Stimulated activated naive CD4-positive, alpha-beta T cell (primary cell): ENCODE data around the gene KSR1.

ENCODE experiments used
- DNase-seq, 6 experiments: peaks; one replicate each; lab custom pipeline; 2025; lab: John Stamatoyannopoulos, UW

The KSR1 gene

GRCh38 chr17:27473748-27474609 lies 17.7 kb downstream of the KSR1 start:
- peak in 1 of 6 experiments; percentile 7 for DNase-seq

- no peak for DNase-seq
These were observed 18.9 kb downstream of the KSR1 start for GRCh38 chr17:27475070-27475673.

- DNase-seq, result no peak
These were observed 20.0 kb downstream of the KSR1 start for GRCh38 chr17:27475981-27476895.

GRCh38 chr17:27477050-27477888 lies 21.0 kb downstream of the KSR1 start:
- no peak for DNase-seq

GRCh38 chr17:27477971-27478684 lies 21.9 kb downstream of the KSR1 start:
- DNase-seq, result no peak

GRCh38 chr17:27478901-27479538 lies 22.8 kb downstream of the KSR1 start:
- DNase-seq, result no peak

GRCh38 chr17:27479838-27480237 lies 23.6 kb downstream of the KSR1 start:
- DNase-seq, result no peak

GRCh38 chr17:27480699-27481098 lies 24.5 kb downstream of the KSR1 start:
- no peak for DNase-seq

- peak in 2 of 6 experiments; percentile 32 to 49 for DNase-seq
These were observed 25.1 kb downstream of the KSR1 start for GRCh38 chr17:27481327-27481726.

GRCh38 chr17:27485125-27485524 lies 28.9 kb downstream of the KSR1 start:
- no peak for DNase-seq

- no peak for DNase-seq
These were observed 29.7 kb downstream of the KSR1 start for GRCh38 chr17:27485716-27486495.

- DNase-seq, result no peak
These were observed 30.5 kb downstream of the KSR1 start for GRCh38 chr17:27486741-27487140.

GRCh38 chr17:27488231-27488630 lies 32.0 kb downstream of the KSR1 start:
- DNase-seq, result no peak

- no peak for DNase-seq
These were observed 32.9 kb downstream of the KSR1 start for GRCh38 chr17:27489045-27489715.

GRCh38 chr17:27490391-27490790 lies 34.1 kb downstream of the KSR1 start:
- DNase-seq, result no peak

- DNase-seq, result no peak
These were observed 35.5 kb downstream of the KSR1 start for GRCh38 chr17:27491713-27492190.

- DNase-seq, result no peak
These were observed 36.2 kb downstream of the KSR1 start for GRCh38 chr17:27492470-27492869.

- no peak for DNase-seq
These were observed 36.8 kb downstream of the KSR1 start for GRCh38 chr17:27493088-27493487.
